Activated CD4-positive, alpha-beta T cell treated with anti-CD3 and anti-CD28 coated beads for 24 hours (primary cell): ENCODE results near the gene HNF1A.
"Not testable (repeated sequence)": the region's sequence is repeated elsewhere in the genome, so short reads cannot be mapped to it uniquely, and the experiment has no call there.

Source experiments
- DNase-seq, 2 donors: peaks; one replicate each; pipeline ENCODE4 v3.0.0-alpha.2; 2020; ENCODE audit warnings: low read depth in 2 of 2

Gene HNF1A

DNA sequence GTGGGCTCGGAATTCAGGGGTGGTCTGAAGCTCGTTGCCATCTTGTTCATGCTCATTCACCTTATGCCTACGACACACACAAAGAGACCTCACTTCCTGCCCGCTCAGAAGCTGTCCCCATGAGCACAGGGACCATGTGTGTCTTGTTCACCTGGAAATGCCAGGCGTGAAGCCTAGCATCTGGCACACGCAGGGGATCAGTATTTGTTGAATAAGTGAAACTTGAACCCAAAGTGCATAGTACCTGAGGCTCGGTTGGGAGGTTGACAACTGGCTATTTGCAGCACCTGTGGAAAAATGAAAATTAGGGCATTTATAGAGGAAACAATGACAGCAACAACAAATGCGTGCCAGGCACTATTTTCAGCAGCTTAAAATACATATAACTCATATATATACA lies 32.5 kb downstream of the HNF1A start:
- DNase-seq: no peak

DNA sequence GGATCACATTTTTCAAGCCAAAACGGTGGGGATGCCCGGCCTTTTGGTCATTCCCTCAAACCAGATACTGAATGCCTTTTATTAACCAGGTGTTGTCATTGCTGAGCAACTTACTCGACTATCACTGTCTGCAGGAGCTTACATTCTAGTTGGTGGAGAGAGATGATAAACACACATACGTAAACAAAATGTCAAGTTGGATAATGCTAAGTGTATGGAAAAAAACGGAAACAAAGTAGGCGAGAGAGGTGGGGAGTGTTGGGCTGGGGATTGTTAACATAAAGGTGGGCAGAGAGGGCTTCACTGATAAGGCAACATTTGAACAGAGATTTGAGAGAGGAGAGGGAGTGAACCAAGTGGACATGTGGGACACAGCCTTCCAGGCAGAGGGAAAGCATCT lies 33.5 kb downstream of the HNF1A start:
- DNase-seq: no peak

DNA sequence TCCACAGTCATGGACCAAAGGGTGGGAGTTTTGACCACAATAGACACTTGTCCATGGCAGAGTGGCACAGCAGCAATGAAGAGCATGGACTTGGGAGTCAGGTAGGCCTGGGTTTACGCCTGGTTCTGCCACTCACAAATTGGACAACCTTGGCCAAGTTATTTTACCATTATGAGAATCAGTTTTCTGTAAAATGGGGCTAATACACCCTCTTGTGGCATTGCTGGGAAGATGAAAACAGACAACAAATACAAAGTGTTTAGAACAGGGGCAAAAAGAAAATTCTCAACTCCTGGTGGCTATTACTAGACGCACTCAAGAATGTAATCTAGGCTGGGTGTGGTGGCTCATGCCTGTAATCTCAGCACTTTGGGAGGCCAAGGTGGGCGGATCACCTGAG lies 35.4 kb downstream of the HNF1A start:
- DNase-seq: no peak

- peak; percentile 87 to 88 for DNase-seq
Measured at GRCh38 chr12:121015825-121016766, 37.8 kb downstream of the HNF1A start, which contains the start of gene C12orf43. Gene C12orf43, minus strand, starts transcription at chr12:121016487. Its CDS starts 13 bp downstream, at chr12:121016474.

DNA sequence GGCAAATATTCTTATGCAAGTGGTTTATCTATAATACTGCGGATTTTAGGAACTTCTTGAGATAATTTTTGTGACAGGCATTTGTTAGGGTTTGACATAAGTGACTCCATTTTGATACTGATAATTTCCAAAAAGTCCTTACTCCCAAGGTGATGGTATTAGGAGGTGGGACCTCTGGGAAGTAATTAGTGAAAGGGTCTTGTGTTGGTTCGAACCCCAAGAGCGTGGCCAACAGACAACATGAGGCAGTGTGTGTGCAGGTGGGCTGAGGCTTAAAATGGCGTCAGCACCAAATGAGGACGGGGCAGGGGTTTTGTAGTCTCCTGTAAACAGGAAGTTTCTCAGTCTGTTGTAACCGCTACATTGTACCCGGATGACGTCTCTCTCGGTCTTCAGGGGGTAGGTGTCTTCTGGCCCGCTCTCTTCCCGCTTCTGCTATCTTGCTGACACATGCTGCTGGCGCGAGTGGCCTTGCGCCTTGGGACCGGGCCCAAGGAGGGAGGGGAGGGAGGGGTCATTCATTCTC lies 39.7 kb downstream of the HNF1A start:
- DNase-seq: no peak

- DNase-seq: no peak
Measured at GRCh38 chr12:121018860-121019617, 40.7 kb downstream of the HNF1A start.

- no peak for DNase-seq
Measured at GRCh38 chr12:121021754-121022153, 43.4 kb downstream of the HNF1A start.

DNA sequence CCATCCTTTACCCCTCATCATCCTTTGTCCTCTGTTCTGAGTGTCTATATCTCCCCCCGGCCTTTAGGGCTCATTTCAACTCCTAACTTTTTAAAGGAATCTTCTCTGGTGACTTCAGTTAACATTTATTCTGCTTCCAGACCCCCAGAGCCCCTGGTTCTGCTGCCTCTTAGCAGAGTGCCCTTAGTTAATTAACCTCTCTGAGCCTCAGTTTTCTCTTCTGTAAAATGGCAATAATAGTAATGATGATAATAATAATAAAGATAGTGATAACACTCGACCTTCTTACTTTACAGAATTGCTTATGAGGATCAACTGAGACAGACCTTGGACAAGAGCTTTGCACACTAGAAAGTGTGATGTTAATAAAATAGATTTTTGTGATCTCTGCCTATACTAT lies 44.4 kb downstream of the HNF1A start:
- no peak for DNase-seq

DNA sequence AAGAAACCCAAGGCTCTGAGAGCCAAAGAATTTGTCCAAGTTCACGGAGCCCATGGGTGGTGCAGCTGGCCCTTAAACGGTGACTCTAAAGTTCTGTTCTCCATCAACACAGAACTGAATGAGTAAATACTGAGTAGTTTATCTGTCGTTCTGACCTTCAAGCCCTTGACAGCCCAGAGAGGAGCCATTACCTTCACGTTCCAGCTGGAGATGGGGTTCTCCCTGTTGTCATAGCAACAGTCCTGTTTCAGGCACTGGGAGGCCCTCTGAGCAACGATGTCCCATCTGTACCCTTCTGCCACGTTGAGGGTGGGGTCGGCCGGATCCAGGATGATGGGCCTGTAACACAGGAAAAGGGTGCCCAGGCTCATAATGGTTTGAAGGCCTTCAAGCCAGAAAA lies 45.5 kb downstream of the HNF1A start:
- DNase-seq: no peak

DNA sequence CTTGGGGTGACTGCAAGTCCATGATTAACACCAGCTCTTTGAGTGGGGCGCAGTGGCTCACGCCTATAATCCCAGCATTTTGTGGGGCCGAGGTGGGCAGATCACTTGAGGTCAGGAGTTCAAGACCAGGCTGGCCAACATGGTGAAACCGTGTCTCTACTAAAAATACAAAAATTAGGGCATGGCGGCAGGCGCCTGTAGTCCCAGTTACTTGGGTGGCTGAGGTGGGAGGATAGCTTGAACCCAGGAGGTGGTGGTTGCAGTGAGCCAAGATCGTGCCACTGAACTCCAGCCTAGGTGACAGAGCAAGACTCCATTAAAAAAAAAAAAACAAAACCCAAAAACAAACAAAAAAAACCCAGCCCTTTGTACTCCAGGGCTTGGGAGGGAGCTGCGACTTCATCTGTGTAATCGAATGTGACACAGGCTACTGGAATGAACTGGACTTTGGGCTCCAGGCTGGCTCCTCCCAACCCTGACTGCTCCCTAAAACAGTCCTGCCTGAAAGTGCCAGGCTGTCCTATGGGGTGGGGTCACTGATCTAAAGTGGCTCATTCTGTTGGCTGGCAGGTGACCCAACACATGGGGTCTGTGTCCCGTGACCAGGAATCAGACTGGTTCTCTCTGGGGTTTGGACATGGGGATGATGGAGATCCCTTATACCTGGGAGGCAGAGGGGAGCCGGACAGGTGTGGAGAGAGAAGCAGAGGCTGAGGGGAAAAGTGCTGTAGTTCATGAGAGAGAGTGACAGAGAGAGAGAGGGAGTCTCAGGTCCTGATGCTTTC lies 47.3 kb downstream of the HNF1A start:
- no peak for DNase-seq

- DNase-seq: no peak
Measured at GRCh38 chr12:121026274-121027045, 48.1 kb downstream of the HNF1A start.

GRCh38 chr12:121030576-121031212 lies 52.4 kb downstream of the HNF1A start:
- DNase-seq: no peak

GRCh38 chr12:121033625-121034349 lies 55.4 kb downstream of the HNF1A start:
- peak; percentile 32 to 33 for DNase-seq

GRCh38 chr12:121034616-121035305 lies 56.4 kb downstream of the HNF1A start:
- no peak for DNase-seq

DNA sequence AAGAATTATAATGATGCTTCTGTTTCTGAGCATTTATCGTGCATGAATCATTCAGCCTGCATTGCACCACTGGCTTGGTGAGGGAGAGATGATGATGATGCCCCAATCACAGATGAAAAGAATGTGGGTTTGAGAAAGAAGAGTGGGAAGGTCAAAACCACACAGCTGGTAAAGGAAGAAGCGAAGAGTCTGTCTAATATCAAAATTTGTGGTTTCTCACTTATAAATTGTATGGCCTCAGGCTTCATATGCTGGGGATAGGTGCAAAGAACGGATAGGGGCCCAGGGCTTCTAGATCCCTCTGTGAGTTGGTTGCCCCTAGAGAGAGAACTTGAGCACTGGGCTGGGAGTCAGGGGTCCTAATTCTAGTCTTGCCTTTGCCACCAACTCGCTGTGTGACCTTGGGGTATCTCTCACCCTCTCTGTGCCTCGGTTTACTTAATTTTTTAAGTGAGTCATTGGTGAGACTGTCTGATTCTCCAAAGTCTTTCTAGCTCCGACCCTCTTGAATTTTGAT lies 58.5 kb downstream of the HNF1A start:
- no peak for DNase-seq

DNA sequence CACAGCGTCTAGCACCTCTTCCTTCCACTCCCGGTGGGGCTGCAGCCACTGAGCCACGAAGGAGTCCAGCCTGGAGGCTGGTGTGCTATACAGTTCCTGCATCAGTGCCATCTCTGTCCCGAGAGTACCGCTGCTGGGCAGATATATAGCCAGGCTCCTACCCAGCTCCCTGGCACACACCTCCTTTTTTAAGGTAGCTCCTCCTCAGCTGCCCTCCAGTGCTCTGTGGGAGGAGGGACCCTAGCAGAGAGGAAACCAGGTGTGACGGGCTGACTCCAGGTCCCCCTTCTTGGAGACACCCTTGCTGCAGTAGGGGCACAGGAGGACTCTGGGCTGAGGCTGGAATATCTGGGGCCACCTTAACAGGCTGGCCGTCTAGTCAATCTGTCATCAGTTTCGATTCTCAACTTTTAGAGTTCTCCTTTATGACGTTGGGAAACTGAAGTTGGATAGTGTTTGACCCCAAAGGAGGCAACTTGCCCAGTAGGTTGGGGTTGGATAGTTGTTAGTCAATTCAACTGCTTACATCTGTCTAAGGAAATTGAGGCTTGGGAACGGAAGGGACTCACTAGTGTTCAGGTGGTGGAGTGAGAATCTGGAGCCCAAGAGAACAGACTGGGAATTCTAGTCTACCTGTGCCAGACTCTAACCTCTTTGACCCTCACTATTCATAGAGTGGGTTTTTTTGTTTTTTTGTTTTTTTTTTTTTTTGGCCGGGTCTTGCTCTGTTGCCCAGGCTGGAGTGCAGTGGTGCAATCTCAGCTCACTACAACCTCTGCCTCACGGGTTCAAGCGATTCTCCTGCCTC lies 60.7 kb downstream of the HNF1A start, which contains the start of gene OASL:
OASL (minus strand) TSS at position 386 of the 808 bp plus-strand sequence; CDS start at position 111, 275 bp downstream.
- no peak for DNase-seq

DNA sequence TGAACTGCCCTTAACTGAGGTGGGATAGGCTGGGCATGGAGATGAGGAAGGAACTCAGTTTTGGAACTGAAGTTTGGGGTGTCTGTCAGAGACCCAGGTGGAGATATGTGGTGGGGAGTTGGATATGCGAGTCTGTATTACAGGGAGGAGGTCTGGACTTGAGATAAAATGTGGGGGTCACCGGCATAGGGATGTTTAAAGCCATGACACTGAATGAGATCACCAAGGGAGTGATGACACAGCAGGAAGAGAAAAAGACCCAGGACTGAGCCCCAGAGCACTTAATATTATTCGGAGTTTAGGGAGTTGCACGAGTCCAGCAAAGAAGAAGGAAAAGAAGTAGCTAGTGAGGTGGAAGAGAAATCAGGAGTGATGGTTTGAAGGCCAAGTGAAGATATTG lies 64.7 kb downstream of the HNF1A start:
- DNase-seq: no peak

DNA sequence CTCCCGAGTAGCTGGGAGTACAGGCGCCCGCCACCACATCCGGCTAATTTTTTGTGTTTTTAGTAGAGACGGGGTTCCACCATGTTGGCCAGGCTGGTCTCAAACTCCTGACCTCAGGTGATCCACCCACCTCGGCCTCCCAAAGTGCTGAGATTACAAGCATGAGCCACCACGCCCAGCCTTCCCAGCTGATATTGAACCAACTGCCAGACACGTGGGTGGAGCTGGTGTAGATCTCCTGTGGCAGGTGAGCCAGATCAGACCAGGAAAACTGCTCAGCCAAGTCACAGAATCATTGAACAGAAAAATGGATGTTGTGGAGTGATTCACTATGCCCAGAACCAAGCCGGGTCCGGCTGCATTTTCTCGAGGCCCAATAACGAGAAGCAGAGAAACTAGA lies 69.1 kb downstream of the HNF1A start:
- DNase-seq: not testable (repeated sequence)
